Peyer's patch (tissue), 4 donors: ENCODE results near the gene HSD3B2.

Experiments used
- CTCF ChIP-seq, 6 experiments: fragments of 450-650 bp in 4 of 6; fragments of 200-600 bp in 2 of 6; sonication (generic) in 1 of 6; IDR thresholded peaks; one replicate each; pipeline ENCODE4 v1.5.1; 2017 to 2019; ENCODE audit warnings: antibody characterized with exemption in 6 of 6, mild to moderate bottlenecking in 3 of 6, moderate library complexity in 1 of 6
- POLR2A ChIP-seq, 2 donors: fragments of 450-650 bp; IDR thresholded peaks; one replicate each; pipeline ENCODE4 v1.5.1; 2017; ENCODE audit warnings: antibody characterized with exemption in 2 of 2, mild to moderate bottlenecking in 2 of 2, moderate library complexity in 2 of 2

DNA sequence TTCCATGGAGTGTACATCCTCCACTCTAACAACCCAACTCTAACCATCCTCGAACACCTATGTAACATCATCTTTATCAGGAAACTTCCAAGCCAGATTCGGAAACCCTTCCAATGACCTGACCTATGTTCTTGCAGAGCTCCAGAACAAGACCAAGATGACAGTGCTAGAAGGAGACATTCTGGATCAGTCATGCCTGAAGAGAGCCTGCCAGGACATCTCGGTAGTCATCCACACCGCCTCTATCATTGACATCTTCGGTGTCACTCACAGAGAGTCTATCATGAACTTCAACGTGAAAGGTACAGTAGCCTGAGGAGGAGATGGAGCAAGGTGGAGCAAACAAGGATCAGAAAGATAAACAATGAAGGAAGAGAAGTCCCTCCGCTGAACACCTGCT lies 56.0 kb downstream of the HSD3B2 start:
- TF ChIP-seq POLR2A (IDR thresholded peaks at IDR 0.05) (no peak), CTCF (IDR thresholded peaks at IDR 0.05) (no peak)
